Lower leg skin (tissue), 4 donors: ENCODE results near the gene VWA2. TPM values are rescaled to one million over a fixed set of nuclear protein-coding genes. Genes with fewer than 3 reads are reported as not detected.

Experiments used
- DNase-seq, 2 donors: peaks; one replicate each; pipeline ENCODE4 v3.0.0-alpha.2; 2019; ENCODE audit warnings: low spot score in 2 of 2
- H3K4me3 ChIP-seq: fragments of 200-600 bp; sonication (generic); 2 replicates; pipeline ENCODE4 v1.5.1; 2017; ENCODE audit warnings: mild to moderate bottlenecking, low read depth; ENCODE audit not compliant: poor library complexity, severe bottlenecking
- CTCF ChIP-seq, 3 donors: fragments of 450-650 bp; IDR thresholded peaks; one replicate each; pipeline ENCODE4 v1.5.1; 2016; ENCODE audit warnings: antibody characterized with exemption in 3 of 3, mild to moderate bottlenecking in 3 of 3, moderate library complexity in 2 of 3
- POLR2A ChIP-seq, 2 donors: fragments of 450-650 bp; IDR thresholded peaks; one replicate each; pipeline ENCODE4 v1.6.1; 2016 to 2017; ENCODE audit warnings: antibody characterized with exemption in 2 of 2, mild to moderate bottlenecking in 1 of 2, moderate library complexity in 1 of 2
- WGBS, 2 donors: methylation state at CpG; one replicate each; pipeline ENCODE4 v1.1.5; 2018; 5-methylcytosine and 5-hydroxymethylcytosine counted together
- intact Hi-C: fragments of 100-400 bp; cut with DNase I; formaldehyde crosslinking; loops from one replicate; pipeline ENCODE4 v1.15.0; 2023; ENCODE audit warnings: low total_unique reads
- total RNA-seq, 4 donors: library from RNA; depleted of rRNA; stranded (reverse); fragments of >200 nt; gene quantifications; one replicate each; pipeline ENCODE4 v1.1.0, GENCODE V29; 2016

Gene VWA2
- total RNA-seq, 4 donors from 2014 or later: 14.2 to 21.7 (median 20.6) TPM

DNA sequence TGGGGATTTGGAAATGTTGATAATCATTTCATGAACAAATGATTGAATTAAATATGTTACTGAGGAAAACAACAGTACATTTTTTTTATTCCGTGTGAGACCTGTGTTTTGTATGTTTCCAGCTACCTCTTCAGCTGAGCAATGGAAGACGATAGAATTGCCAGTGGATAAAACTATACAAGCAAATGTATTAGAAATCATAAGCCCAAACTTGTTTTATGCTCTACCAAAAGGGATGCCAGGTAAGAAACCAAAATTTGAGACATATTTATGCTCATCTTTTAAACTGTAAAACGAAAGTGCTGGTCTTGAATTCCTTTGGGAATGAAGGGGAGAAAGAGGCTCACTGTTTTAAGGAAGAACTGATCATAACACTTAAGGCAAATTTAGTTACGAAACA is 17.8 kb upstream of the VWA2 start:
- intact Hi-C loops: no loop called here
- 67 to 72% methylated on average over 4 of the region's 4 CpGs for WGBS, 2 donors
- H3K4me3 ChIP-seq: no peak overlapping the region
- no peak for DNase-seq
- TF ChIP-seq CTCF (IDR thresholded peaks at IDR 0.05) (no peak), POLR2A (IDR thresholded peaks at IDR 0.05) (no peak)

- DNase-seq: no peak
- 84 to 91% methylated on average over 4 of the region's 4 CpGs for WGBS, 2 donors
- intact Hi-C loops: no loop called here
- TF ChIP-seq CTCF (IDR thresholded peaks at IDR 0.05) (no peak), POLR2A (IDR thresholded peaks at IDR 0.05) (no peak)
- no peak overlapping the region for H3K4me3 ChIP-seq
Measured at GRCh38 chr10:114223066-114223465, 16.0 kb upstream of the VWA2 start.

- TF ChIP-seq CTCF (IDR thresholded peaks at IDR 0.05): no peak
- TF ChIP-seq POLR2A (IDR thresholded peaks at IDR 0.05): no peak
- intact Hi-C loops: no loop called here
- H3K4me3 ChIP-seq: no peak overlapping the region
- DNase-seq: no peak
- 61 to 63% methylated on average over 3 of the region's 3 CpGs for WGBS, 2 donors
Measured at GRCh38 chr10:114228156-114228555, 10.9 kb upstream of the VWA2 start.

- H3K4me3 ChIP-seq: no peak overlapping the region
- DNase-seq: no peak
- WGBS, 2 donors: 56 to 60% methylated on average over 4 of the region's 4 CpGs
- TF ChIP-seq POLR2A (IDR thresholded peaks at IDR 0.05): no peak
- no peak for TF ChIP-seq CTCF (IDR thresholded peaks at IDR 0.05)
- intact Hi-C loops: no loop called here
Measured at GRCh38 chr10:114232561-114233176, 6.4 kb upstream of the VWA2 start.

DNA sequence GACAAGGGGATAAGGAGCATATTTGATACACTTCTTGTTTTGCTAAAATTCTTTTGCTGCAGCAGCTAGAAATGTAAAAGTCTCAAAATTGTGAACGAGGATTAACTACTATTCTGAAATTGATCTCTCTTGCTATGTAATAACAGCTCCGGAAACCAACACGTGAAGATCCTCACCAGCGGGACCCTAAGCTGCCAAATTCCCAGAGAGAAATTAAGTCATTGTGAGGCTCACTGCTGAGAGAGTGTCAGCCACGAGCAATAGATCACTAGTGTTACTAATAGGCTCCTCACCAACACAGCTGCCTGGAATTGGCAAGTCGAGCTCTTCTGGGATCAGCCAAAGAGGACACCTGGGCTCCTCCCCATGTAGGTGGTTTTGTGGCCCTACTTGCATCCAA is 5.6 kb upstream of the VWA2 start:
- intact Hi-C loops: no loop called here
- no peak overlapping the region for H3K4me3 ChIP-seq
- no peak for DNase-seq
- TF ChIP-seq POLR2A (IDR thresholded peaks at IDR 0.05) (no peak), CTCF (IDR thresholded peaks at IDR 0.05) (no peak)
- WGBS, 2 donors: 28 to 35% methylated on average over 6 of the region's 6 CpGs

DNA sequence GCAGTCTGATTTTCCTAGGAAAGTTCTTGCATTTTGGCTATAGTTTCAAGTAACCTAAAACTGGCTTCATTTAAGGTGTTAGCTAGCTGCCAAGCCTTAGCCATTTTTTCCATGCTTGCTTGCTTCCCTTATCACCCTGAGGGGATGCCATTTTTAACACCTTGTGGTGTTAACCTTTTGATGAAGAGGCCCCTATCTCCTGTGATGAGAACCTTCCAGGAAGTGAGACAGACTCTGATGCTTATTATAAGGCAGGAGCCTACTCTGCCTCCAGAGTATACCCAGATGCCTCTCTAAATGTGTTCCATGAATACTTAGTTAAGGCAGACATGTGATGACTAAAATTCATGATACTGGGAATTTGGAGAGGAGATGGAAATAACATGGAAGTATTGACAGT is 4.9 kb upstream of the VWA2 start:
- no peak for TF ChIP-seq POLR2A (IDR thresholded peaks at IDR 0.05)
- no peak for TF ChIP-seq CTCF (IDR thresholded peaks at IDR 0.05)
- no peak for DNase-seq
- H3K4me3 ChIP-seq: no peak overlapping the region
- intact Hi-C loops: no loop called here
